ENCODE measurements around the gene ACTN4. TPM values are rescaled to one million over a fixed set of nuclear protein-coding genes. Genes with fewer than 3 reads are reported as not detected.

ACTN4 gene
- total and polyA plus RNA-seq, 3 donors from 2014 or later = 112 to 158 (median 135) TPM

- Histone ChIP-seq H3K9me3 (no peaks in the 10 kb centered on the region), H3K4me1 (peaks cover 8% of the 10 kb centered on the region), H3K36me3 (ENCODE audit: low read depth, missing control alignments) (no peaks in the 10 kb centered on the region), H3K27me3 (no peaks in the 10 kb centered on the region), H3K4me3 (no peak within 1 kb of the TSS), H3K27ac (no peak within 1 kb of the TSS)
- DNase-seq = no peak
- TF ChIP-seq CTCF (IDR thresholded peaks at IDR 0.05) (no peak), POLR2A (IDR thresholded peaks at IDR 0.05) (no peak)
- WGBS, 2 donors = 72 to 79% methylated on average over 4 to 6 of the region's 14 CpGs
- intact Hi-C loops (cut with DNase I; ENCODE audit: low total_unique reads) = no loop called here
Observed at GRCh38 chr19:38773469-38774177, 126.2 kb downstream of the ACTN4 start, which contains the start of gene LGALS7. Gene LGALS7, minus strand, starts transcription at chr19:38773517. Its CDS starts 25 bp downstream, at chr19:38773492.

- H3K27me3 ChIP-seq = no peaks in the 10 kb centered on the region
- WGBS, 2 donors = 84 to 85% methylated on average over 11 to 13 of the region's 13 CpGs
- peaks cover 12% of the 10 kb centered on the region for H3K4me1 ChIP-seq
- intact Hi-C loops (cut with DNase I; ENCODE audit: low total_unique reads) = no loop called here
- no peak for DNase-seq
- TF ChIP-seq CTCF (IDR thresholded peaks at IDR 0.05) (no peak), POLR2A (IDR thresholded peaks at IDR 0.05) (no peak)
- H3K9me3 ChIP-seq = no peaks in the 10 kb centered on the region
- no peak overlapping the region for H3K27ac ChIP-seq
- H3K36me3 ChIP-seq (ENCODE audit: low read depth, missing control alignments) = no peaks in the 10 kb centered on the region
- no peak overlapping the region for H3K4me3 ChIP-seq
Observed at GRCh38 chr19:38774181-38774950, 126.9 kb downstream of the ACTN4 start.

GRCh38 chr19:38778733-38779132 is 131.3 kb downstream of the ACTN4 start:
- 24 to 42% methylated on average over 7 of the region's 7 CpGs for WGBS, 2 donors
- Histone ChIP-seq H3K4me1 (peaks cover 6% of the 10 kb centered on the region), H3K36me3 (ENCODE audit: low read depth, missing control alignments) (no peaks in the 10 kb centered on the region), H3K9me3 (no peaks in the 10 kb centered on the region), H3K27me3 (no peaks in the 10 kb centered on the region), H3K4me3 (no peak overlapping the region), H3K27ac (no peak overlapping the region)
- intact Hi-C loops (cut with DNase I; ENCODE audit: low total_unique reads) = no loop called here
- DNase-seq = peak; percentile 57
- no peak for TF ChIP-seq CTCF (IDR thresholded peaks at IDR 0.05)
- no peak for TF ChIP-seq POLR2A (IDR thresholded peaks at IDR 0.05)

- WGBS, 2 donors = 69 to 77% methylated on average over 7 of the region's 7 CpGs
Observed at GRCh38 chr19:38780443-38780842, 133.0 kb downstream of the ACTN4 start.

More at GRCh38 chr19:38780443-38780842, 133.0 kb downstream of the ACTN4 start:
- intact Hi-C loops (cut with DNase I; ENCODE audit: low total_unique reads) = no loop called here
- H3K27me3 ChIP-seq = no peaks in the 10 kb centered on the region
- H3K4me3 ChIP-seq = no peak overlapping the region
- H3K9me3 ChIP-seq = no peaks in the 10 kb centered on the region
- H3K36me3 ChIP-seq (ENCODE audit: low read depth, missing control alignments) = no peaks in the 10 kb centered on the region
- TF ChIP-seq POLR2A (IDR thresholded peaks at IDR 0.05) = no peak
- TF ChIP-seq CTCF (IDR thresholded peaks at IDR 0.05) = no peak
- H3K4me1 ChIP-seq = peaks cover 6% of the 10 kb centered on the region
- peak overlapping the region; percentile 10 to 61 for H3K27ac ChIP-seq
- DNase-seq = no peak
